Stimulated activated CD8-positive, alpha-beta memory T cell treated with anti-CD3 and anti-CD28 coated beads, Interleukin-7, amount 100 ng/mL, for 1 hour (primary cell): ENCODE results near the gene NAP1L4.
"Not testable (repeated sequence)": the region's sequence is repeated elsewhere in the genome, so short reads cannot be mapped to it uniquely, and the experiment has no call there.

Source experiments
- DNase-seq, 2 donors: peaks; one replicate each; pipeline ENCODE4 v3.0.0-alpha.2; 2020; ENCODE audit warnings: low read depth in 2 of 2

Gene NAP1L4

GRCh38 chr11:2960139-2960538 is 32.0 kb downstream of the NAP1L4 start:
- no peak for DNase-seq

DNA sequence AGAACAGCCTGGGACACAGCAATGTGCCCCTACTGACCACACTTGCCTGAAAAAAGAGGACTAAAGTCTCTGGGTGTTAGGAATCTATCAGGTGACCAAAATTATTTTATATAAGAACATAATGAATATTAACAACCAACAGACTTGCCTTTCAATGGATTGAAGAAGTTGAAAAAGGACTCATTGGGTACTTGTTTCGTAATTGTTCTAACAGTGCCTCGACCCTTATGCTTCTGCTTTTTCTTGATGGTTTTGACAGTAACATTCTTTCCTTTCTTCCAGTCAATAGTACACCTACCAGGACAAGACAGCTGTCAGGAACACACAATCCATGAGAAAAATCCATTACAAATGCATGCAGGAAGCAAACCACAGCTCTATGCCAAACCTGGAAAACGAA is 33.9 kb downstream of the NAP1L4 start:
- DNase-seq = no peak

- DNase-seq = no peak
These were observed 36.1 kb downstream of the NAP1L4 start for GRCh38 chr11:2955906-2956476.

DNA sequence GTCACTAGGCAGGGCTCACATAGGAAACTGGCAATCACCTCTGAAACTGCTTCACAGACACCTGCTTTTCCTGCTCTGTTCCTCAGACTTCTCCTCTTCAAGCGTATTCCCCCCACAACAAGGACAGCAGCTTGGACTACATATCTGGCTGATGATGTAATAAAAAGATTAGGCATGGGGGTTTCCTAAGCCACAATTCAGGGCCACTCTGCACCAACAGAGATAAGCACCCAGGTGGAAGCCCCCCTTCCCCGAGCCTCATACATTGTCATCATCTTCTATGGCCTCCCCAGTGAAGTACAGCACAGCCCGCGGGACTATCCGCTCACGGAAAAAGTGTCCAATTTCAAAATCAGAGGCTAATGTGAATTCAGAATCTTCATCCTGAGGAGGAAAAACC is 37.9 kb downstream of the NAP1L4 start:
- DNase-seq = no peak

GRCh38 chr11:2952290-2952689 is 39.8 kb downstream of the NAP1L4 start:
- DNase-seq = no peak

DNA sequence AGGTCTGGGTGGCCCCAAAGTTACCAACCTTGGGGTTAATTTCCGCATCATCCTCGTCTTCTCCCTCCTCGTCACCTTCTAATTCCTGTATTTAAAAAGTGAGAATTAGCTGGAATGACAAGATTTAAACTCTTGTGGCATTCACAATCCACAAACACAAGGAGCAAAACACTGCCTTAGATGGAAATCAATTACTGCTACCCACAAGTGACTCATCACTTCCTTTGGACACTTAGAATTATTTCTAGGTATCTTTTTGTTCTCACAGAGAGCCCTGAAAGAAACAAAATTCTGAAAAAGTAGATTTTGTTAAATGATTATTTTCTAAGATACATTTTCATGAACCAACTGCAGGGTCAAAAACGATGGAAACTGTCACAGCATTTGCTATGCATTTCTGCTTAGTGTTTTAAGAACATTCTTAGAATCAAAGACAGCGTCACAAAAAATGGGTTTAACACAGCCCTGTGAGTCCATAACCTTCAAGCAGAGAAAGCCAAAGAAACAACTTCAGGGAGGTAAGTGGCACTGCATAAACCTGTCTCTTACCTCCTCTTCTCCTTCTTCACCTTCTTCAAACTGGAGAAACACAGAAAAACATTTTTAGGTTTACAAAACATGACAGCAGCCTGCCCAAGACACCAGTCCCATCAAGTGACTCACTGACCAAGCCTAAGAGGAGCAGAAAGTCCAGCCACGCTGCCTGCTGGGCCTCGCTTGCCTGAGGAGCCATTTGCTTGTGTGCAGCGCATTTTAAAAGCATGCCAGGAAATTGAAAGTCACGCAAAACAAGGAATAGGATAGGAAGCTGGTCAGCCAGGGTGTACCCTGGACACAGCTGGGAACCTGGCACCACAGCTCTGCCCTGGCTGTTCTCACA is 40.7 kb downstream of the NAP1L4 start:
- DNase-seq = no peak

- no peak for DNase-seq
These were observed 41.3 kb downstream of the NAP1L4 start for GRCh38 chr11:2950825-2951224.

- no peak for DNase-seq
These were observed 42.2 kb downstream of the NAP1L4 start for GRCh38 chr11:2949920-2950319.

DNA sequence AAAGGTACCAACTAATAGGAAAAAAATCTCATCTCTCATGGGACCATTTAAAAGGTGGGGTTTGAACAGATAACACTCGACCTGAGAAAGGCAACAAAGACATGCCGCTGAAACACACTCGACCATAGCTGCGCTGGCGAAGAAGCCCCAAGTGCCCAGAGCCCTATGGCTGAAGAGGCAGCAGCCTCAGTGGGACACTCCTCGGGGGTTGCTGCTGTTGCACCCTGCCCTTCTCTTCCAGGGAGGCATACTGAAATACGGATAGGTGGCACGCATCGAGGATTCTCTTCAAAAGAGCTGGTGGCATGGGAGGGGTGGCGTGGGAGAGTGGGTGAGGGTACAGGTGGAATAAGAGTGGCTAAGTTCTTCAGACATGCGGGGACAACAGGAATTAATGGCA is 44.4 kb downstream of the NAP1L4 start:
- no peak for DNase-seq

DNA sequence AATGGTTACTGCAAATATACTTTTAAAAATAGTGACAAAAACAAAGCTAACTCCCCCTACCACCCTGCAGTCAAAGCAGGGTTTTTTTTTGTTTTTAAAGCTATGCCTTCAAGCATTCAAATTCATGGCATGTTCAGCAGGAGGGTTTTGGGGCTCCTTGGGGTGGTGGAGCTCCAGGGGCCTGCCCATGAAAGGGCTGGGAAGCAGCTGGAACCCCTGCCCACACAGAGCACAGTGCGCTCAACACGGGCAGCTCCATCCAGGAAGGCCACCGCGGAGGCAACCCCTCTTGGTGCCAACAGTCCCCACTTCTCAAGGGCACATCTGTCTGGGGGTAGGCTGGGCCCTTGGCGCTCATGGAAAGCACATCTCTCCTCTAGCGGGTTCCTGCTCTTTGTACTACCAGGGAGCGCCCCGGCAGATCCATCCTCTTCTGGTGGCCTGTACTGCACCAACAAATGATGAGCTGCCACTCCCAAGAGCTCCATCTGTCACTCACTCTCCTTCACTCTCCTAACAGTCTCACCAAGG is 46.3 kb downstream of the NAP1L4 start:
- no peak for DNase-seq

GRCh38 chr11:2945031-2945756 is 46.9 kb downstream of the NAP1L4 start:
- DNase-seq = no peak

- DNase-seq = no peak
These were observed 47.6 kb downstream of the NAP1L4 start for GRCh38 chr11:2944530-2944929.

DNA sequence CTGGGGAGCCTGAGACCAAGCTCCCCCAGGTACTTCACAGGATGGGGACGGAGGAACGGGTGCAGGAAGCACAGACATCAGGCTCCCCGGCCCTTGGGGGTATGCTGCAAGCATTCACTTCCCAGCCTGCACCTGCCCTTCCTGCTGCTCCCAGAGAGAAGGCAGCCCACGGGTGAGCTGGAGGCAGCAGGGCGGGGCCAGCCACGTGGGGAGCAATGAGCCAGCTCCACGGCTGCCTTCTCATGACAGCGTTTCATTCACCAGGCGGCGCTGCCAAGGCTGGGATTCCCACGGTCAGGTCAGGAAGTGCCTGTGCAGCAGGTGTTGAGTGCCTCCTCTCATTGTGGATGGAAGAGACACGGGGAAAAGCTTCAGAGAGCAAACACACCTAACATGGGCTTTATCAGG is 48.4 kb downstream of the NAP1L4 start:
- no peak for DNase-seq

GRCh38 chr11:2942872-2943710 is 49.0 kb downstream of the NAP1L4 start:
- DNase-seq = no peak

- DNase-seq = no peak
These were observed 49.7 kb downstream of the NAP1L4 start for GRCh38 chr11:2942447-2942846.

- no peak for DNase-seq
These were observed 51.0 kb downstream of the NAP1L4 start for GRCh38 chr11:2940921-2941821.

DNA sequence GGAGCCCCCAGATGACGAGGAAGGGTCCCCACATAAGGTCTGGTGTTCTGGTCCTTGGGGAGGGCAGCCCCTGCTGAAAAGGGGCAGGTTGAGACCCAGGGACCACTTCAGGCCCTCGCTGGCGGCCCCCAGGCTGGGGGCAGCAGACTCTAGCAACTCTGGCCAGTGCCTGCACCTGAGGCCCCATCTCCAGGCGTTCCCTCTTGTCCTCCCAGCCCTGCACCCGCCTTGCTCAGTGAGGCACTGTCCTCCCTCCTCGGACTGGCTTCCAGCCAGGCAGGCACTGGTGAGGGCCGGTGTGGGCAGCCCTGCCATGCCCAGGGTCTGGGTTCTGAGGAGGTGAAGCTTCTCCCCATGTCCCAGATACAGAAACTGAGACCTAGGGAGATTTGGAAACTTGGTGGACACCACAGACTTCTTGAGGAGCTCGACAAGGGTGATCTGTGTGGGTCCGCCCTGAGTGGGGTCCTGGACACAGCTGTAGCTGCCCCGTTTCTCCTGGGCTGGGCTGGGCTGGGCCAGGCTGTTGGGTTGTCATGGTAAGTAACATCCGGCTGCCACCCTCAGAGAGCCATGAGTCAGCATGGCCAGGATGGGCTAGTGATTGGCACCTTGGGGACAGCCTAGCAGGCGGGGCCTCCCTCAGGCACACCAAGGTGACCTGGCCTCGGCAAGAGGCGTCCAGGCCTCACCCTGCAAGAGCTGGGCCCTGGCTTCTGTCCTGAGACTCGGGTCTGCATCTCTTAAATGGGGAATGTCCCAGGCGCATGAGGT is 51.8 kb downstream of the NAP1L4 start:
- DNase-seq = no peak

- not testable (repeated sequence) for DNase-seq
These were observed 53.4 kb downstream of the NAP1L4 start for GRCh38 chr11:2938458-2939418.
